Heart left ventricle (tissue), 16 donors: ENCODE results near the gene DNAJB6. TPM values are rescaled to one million over a fixed set of nuclear protein-coding genes. Genes with fewer than 3 reads are reported as not detected.

Experiments
- ATAC-seq, 4 donors: fragments of 200-7000 bp; cut with Tn5 transposase; one replicate each; pipeline ENCODE4 v1.9.1; 2020 to 2022; ENCODE audit warnings: moderate library complexity in 4 of 4, mild to moderate bottlenecking in 3 of 4, moderate number of reproducible peaks in 1 of 4
- DNase-seq, 5 donors: peaks; one replicate each; pipeline ENCODE4 v3.0.0-alpha.2; 2020
- H3K27ac ChIP-seq, 12 donors: fragments of 200-600 bp; sonication (generic) in 4 of 12; one replicate each; pipeline versions ENCODE4 v1.5.0 to v1.8.0; 2016 to 2022; ENCODE audit warnings: mild to moderate bottlenecking in 2 of 12
- H3K27me3 ChIP-seq, 9 donors: fragments of 200-600 bp; sonication (generic) in 2 of 9; one replicate each; pipeline versions ENCODE4 v1.5.1 to v1.8.0; 2016 to 2022; ENCODE audit warnings: mild to moderate bottlenecking in 3 of 9
- H3K36me3 ChIP-seq, 9 donors: fragments of 200-600 bp; sonication (generic) in 2 of 9; one replicate each; pipeline versions ENCODE4 v1.5.0 to v1.8.0; 2018 to 2022; ENCODE audit warnings: mild to moderate bottlenecking in 2 of 9
- H3K4me1 ChIP-seq, 12 donors: fragments of 200-600 bp; sonication (generic) in 4 of 12; one replicate each; pipeline versions ENCODE4 v1.5.0 to v1.8.0; 2016 to 2022; ENCODE audit warnings: mild to moderate bottlenecking in 3 of 12
- H3K4me3 ChIP-seq, 12 donors: fragments of 200-600 bp; sonication (generic) in 4 of 12; one replicate each; pipeline versions ENCODE4 v1.5.0 to v1.8.0; 2017 to 2022; ENCODE audit warnings: mild to moderate bottlenecking in 9 of 12, moderate library complexity in 4 of 12
- H3K9me3 ChIP-seq, 12 donors: fragments of 200-600 bp; sonication (generic) in 4 of 12; one replicate each; pipeline versions ENCODE4 v1.5.0 to v1.8.0; 2016 to 2022; ENCODE audit warnings: mild to moderate bottlenecking in 1 of 12
- POLR2A ChIP-seq, 2 donors: fragments of 450-650 bp; IDR thresholded peaks; one replicate each; pipeline ENCODE4 v1.6.1; 2017; ENCODE audit warnings: antibody characterized with exemption in 2 of 2, mild to moderate bottlenecking in 2 of 2, moderate library complexity in 2 of 2
- WGBS, 4 donors: extraction: QIAGEN DNeasy Blood & Tissue Kit in 2 of 4; methylation state at CpG; one replicate each; pipeline versions ENCODE4 v1.1.5 to v1.1.7; 2013 to 2018; 5-methylcytosine and 5-hydroxymethylcytosine counted together
- intact Hi-C, 10 donors: fragments of 100-400 bp; cut with DNase I; formaldehyde crosslinking; loops; one replicate each; pipeline versions ENCODE4 v1.11.1 to v1.14.2; 2022
- polyA plus RNA-seq, 2 donors: library from polyadenylated mRNA; stranded (reverse); fragments of 200-250 nt; gene quantifications; one replicate each; pipeline ENCODE4 v1.2.3, GENCODE V29; 2013
- total RNA-seq, 9 donors: library from RNA; depleted of rRNA in 2 of 9; stranded (reverse); fragments of >200 nt in 2 of 9; fragmentation: NEBNext Ultra II Directional in 3 of 9; extraction: Animal tissue kit (Norgen Biotek cat#: 25700) in 3 of 9; gene quantifications; one replicate each; pipeline versions ENCODE4 v1.1.0 to v1.2.4, GENCODE V29; 2016 to 2023
- TF ChIP-seq, protein P1 (sequence below), 12 donors: fragments of 200-600 bp; sonication (generic) in 4 of 12; IDR thresholded peaks; one replicate each; pipeline versions ENCODE4 v1.5.0 to v1.8.0; 2018 to 2022; ENCODE audit warnings: antibody characterized with exemption in 12 of 12, mild to moderate bottlenecking in 5 of 12
- donor health status: ischemic (EF 13 %, LVEDD 7.1; RV severe dilation, severe dysfunction).
- donor health status: healthy with polysubstance abuse.
- donor health status: DM: no; HTN: yes; CAD: no.
- donor health status: DM: no; HTN: no; CAD: no.
- donor health status: ischemic (EF 25% LVEDD 6.9; RV normal size, moderate dysfunction).
- donor health status: ischemic (EF 25% LVEDD 5.7; RV mildly dilated, moderate dysfunction).
- donor health status: healthy.
- donor health status: DM: yes; HTN: yes; CAD: no.
- donor health status: ischemic (EF 35%, LVEDD 5.7; RV mildly dilated, moderate dysfunction).
- donor health status: nonischemic (EF 11% LVEDD 7.7; RV severe dilation, severe dysfunction).
- donor health status: DM: yes; HTN: yes; CAD: no.
- donor health status: PGD.
- donor health status: ischemic (EF 29% LVEDD 5.4; RV normal size, mild dysfunction).
- donor health status: nonischemic (EF 23%, LVEDD 6.1; RV moderate dilation, normal function).

The DNAJB6 gene
- total and polyA plus RNA-seq, 11 donors, result 118 to 237 (median 162) TPM

DNA sequence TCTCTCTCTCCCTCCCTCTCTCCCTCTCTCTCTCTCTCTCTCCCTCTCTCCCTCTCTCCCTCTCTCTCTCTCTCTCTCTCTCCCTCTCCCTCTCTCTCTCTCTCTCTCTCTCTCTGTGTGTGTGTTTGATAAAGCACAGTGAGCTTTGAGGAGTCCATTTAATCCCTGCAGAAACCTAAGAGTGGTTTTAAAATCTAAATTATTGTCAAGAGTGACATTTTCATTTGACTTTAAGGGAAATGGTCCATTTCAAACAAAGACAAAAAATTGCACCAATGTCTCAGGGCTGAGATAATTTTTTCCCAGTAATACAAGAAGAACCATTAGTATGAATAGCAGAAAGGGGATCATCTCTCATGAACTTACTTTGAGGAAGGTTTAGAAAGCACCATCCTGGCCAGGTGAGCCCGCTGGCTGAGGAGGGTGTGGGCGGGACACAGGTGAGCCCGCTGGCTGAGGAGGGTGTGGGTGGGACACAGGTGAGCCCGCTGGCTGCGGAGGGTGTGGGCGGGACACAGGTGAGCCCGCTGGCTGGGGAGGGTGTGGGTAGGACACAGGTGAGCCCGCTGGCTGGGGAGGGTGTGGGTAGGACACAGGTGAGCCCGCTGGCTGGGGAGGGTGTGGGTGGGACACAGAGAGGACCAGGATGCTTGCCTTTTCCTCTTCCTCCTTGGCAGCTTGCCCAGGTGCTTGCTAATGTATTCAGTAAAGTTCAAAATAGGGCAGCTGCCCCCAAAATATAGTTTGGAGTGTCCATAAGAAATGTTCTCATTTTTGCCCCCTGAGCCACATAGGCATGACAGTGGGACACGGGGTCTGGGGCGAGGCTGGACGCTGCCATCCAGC is 125.0 kb downstream of the DNAJB6 start:
- peaks cover 0 to 51% (median 17%) of the 10 kb centered on the region in 9 donors for H3K27me3 ChIP-seq
- DNase-seq, result peak in 1 of 5 donors; percentile 7
- no peak overlapping the region for H3K4me3 ChIP-seq
- H3K4me1 ChIP-seq, result no peaks in the 10 kb centered on the region
- 52 to 73% (median 63%) methylated on average over 11 to 12 of the region's 12 CpGs for WGBS, 4 donors
- no peaks in the 10 kb centered on the region for H3K36me3 ChIP-seq
- no peak overlapping the region for H3K27ac ChIP-seq
- no peaks in the 10 kb centered on the region for H3K9me3 ChIP-seq
- TF ChIP-seq POLR2A (IDR thresholded peaks at IDR 0.05), result no peak
- TF ChIP-seq, protein P1, sequence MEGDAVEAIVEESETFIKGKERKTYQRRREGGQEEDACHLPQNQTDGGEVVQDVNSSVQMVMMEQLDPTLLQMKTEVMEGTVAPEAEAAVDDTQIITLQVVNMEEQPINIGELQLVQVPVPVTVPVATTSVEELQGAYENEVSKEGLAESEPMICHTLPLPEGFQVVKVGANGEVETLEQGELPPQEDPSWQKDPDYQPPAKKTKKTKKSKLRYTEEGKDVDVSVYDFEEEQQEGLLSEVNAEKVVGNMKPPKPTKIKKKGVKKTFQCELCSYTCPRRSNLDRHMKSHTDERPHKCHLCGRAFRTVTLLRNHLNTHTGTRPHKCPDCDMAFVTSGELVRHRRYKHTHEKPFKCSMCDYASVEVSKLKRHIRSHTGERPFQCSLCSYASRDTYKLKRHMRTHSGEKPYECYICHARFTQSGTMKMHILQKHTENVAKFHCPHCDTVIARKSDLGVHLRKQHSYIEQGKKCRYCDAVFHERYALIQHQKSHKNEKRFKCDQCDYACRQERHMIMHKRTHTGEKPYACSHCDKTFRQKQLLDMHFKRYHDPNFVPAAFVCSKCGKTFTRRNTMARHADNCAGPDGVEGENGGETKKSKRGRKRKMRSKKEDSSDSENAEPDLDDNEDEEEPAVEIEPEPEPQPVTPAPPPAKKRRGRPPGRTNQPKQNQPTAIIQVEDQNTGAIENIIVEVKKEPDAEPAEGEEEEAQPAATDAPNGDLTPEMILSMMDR (IDR thresholded peaks at IDR 0.05), result no peak
- ATAC-seq, result no peak
- intact Hi-C loops, result no loop called here

DNA sequence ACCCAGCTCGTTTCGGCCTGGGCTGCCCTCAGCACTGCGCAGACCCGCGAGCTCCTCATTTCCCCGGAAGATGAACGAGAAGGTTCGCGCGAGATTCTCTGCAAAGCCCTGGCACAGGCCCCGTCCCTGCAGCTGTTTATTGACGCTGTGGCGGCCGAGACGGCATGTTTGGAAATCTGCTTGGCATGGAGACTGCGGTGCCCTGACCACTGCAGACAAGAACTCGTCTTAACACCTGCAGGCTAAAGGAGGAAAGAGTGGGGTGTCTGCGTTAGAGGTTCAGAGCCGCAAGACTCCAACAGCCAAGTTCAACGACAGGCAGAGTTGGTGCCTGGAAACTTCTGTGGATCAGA is 125.6 kb downstream of the DNAJB6 start:
- 83 to 88% (median 87%) methylated on average over 19 to 20 of the region's 20 CpGs for WGBS, 4 donors
- no peaks in the 10 kb centered on the region for H3K36me3 ChIP-seq
- TF ChIP-seq POLR2A (IDR thresholded peaks at IDR 0.05), result no peak
- TF ChIP-seq, protein P1 (IDR thresholded peaks at IDR 0.05), result no peak
- H3K27ac ChIP-seq, result no peak overlapping the region
- no peak overlapping the region for H3K4me3 ChIP-seq
- DNase-seq (peak in 1 of 5 donors; percentile 12), ATAC-seq (no peak)
- peaks cover 0 to 52% (median 17%) of the 10 kb centered on the region in 9 donors for H3K27me3 ChIP-seq
- intact Hi-C loops, result no loop called here
- no peaks in the 10 kb centered on the region for H3K9me3 ChIP-seq
- no peaks in the 10 kb centered on the region for H3K4me1 ChIP-seq

DNA sequence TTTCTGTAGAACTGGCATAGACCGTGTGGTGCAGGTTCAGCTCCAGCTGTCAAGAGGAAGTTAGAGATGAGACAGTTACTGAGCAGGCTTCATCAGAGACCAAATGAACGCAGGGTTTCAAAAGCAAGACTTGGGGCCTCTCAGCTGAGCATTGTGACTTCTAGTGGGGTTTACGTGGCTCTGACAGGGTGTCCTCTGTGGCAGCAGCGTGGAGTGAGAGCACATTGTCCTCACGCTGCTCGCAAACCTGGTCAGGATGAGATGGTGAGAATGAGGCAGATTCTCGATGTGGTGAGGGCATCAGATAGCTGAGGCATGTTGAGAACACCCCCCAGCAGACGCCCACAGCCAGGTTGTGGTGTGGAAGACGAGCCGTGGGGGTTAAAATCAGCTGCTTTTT is 126.0 kb downstream of the DNAJB6 start:
- 56 to 71% (median 69%) methylated on average over 10 of the region's 10 CpGs for WGBS, 4 donors
- ATAC-seq (no peak), DNase-seq (peak in 1 of 5 donors; percentile 6)
- H3K27me3 ChIP-seq, result peaks cover 0 to 52% (median 17%) of the 10 kb centered on the region in 9 donors
- no peaks in the 10 kb centered on the region for H3K36me3 ChIP-seq
- intact Hi-C loops, result no loop called here
- no peaks in the 10 kb centered on the region for H3K4me1 ChIP-seq
- no peak for TF ChIP-seq POLR2A (IDR thresholded peaks at IDR 0.05)
- TF ChIP-seq, protein P1 (IDR thresholded peaks at IDR 0.05), result no peak
- no peak overlapping the region for H3K27ac ChIP-seq
- H3K4me3 ChIP-seq, result no peak overlapping the region
- H3K9me3 ChIP-seq, result no peaks in the 10 kb centered on the region

DNA sequence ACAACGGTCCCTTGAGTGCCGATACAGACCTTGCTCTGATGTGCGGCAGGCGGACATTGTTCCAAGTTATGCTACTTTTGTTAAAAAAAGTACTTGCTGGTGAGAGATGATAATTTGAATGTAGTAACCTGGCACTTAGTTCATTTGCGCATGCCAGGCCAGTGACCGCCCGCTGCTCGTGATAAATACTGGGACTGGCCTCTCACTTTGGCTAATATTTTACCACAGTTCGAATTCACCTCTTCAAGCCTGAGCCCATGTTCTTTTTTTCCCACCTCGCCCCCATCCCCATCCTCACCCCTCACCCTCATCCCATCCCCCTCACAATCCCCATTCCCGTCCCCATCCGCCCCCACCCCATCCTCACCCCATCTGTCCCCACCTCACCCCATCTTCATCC is 126.4 kb downstream of the DNAJB6 start:
- no peaks in the 10 kb centered on the region for H3K36me3 ChIP-seq
- ATAC-seq (no peak), DNase-seq (no peak)
- TF ChIP-seq POLR2A (IDR thresholded peaks at IDR 0.05), result no peak
- TF ChIP-seq, protein P1 (IDR thresholded peaks at IDR 0.05), result no peak
- H3K27ac ChIP-seq, result no peak overlapping the region
- H3K27me3 ChIP-seq, result peaks cover 0 to 52% (median 17%) of the 10 kb centered on the region in 9 donors
- no peaks in the 10 kb centered on the region for H3K4me1 ChIP-seq
- intact Hi-C loops, result no loop called here
- WGBS, 4 donors, result 78 to 83% (median 80%) methylated on average over 12 of the region's 12 CpGs
- no peak overlapping the region for H3K4me3 ChIP-seq
- no peaks in the 10 kb centered on the region for H3K9me3 ChIP-seq
